H1 (cell line): Measurements from ENCODE around the gene HTD2. TPM values are rescaled to one million over a fixed set of nuclear protein-coding genes. Genes with fewer than 3 reads are reported as not detected.

Experiments
- ATF2 ChIP-seq: IDR thresholded peaks from 2 replicates; pipeline ENCODE4 v1.6.1; 2012; ENCODE audit warnings: low read length, inconsistent platforms
- NRF1 ChIP-seq: IDR thresholded peaks from 2 replicates; pipeline ENCODE4 v1.6.1; 2011; ENCODE audit warnings: mild to moderate bottlenecking, low read depth, low read length, improper control_type of control experiment
- TAF1 ChIP-seq: IDR thresholded peaks from 2 replicates; pipeline ENCODE4 v1.6.1; 2011; ENCODE audit warnings: mild to moderate bottlenecking, low read depth, low read length
- TAF7 ChIP-seq: optimal IDR thresholded peaks from 2 replicates; pipeline ENCODE3; 2011; ENCODE audit warnings: low read depth, mild to moderate bottlenecking, inconsistent platforms, low read length, moderate library complexity, borderline replicate concordance
- TEAD4 ChIP-seq: IDR thresholded peaks from 2 replicates; pipeline ENCODE4 v1.6.1; 2012; ENCODE audit warnings: low read depth, low read length, inconsistent platforms, mixed read lengths
- polyA plus RNA-seq, 7 experiments: library from polyadenylated mRNA; depleted of rRNA in 3 of 7; stranded (reverse) in 5 of 7; unstranded in 2 of 7; fragments of >200 nt in 5 of 7; fragments of 200-250 nt in 2 of 7; gene quantifications; 1 replicate in 5 of 7; 2 replicates in 1 of 7; 4 replicates in 1 of 7; pipeline versions ENCODE4 v1.2.1 to v1.2.3, GENCODE V29; 2011 to 2013; ENCODE audit warnings: missing spikeins in 2 of 7, mixed read lengths in 2 of 7
- total RNA-seq: library from RNA; stranded (reverse); fragmentation: NEBNext Ultra II Directional; extraction: Animal tissue kit (Norgen Biotek cat#: 25700); gene quantifications from 2 replicates; pipeline ENCODE4 v1.2.1, GENCODE V29; 2021
- TF ChIP-seq, protein P1 (sequence below): fragments of 300-600 bp; sonication (generic); IDR thresholded peaks from 2 replicates; pipeline ENCODE4 v1.7.1; 2012; ENCODE audit warnings: low read length, moderate library complexity, mild to moderate bottlenecking, inconsistent platforms; ENCODE audit not compliant: insufficient replicate concordance

The HTD2 gene
- total and polyA plus RNA-seq, 2 of the 8 experiments (the other 6 are each of a cell fraction or from before 2014, with no cell fraction given), result 8.8 to 10.8 TPM

DNA sequence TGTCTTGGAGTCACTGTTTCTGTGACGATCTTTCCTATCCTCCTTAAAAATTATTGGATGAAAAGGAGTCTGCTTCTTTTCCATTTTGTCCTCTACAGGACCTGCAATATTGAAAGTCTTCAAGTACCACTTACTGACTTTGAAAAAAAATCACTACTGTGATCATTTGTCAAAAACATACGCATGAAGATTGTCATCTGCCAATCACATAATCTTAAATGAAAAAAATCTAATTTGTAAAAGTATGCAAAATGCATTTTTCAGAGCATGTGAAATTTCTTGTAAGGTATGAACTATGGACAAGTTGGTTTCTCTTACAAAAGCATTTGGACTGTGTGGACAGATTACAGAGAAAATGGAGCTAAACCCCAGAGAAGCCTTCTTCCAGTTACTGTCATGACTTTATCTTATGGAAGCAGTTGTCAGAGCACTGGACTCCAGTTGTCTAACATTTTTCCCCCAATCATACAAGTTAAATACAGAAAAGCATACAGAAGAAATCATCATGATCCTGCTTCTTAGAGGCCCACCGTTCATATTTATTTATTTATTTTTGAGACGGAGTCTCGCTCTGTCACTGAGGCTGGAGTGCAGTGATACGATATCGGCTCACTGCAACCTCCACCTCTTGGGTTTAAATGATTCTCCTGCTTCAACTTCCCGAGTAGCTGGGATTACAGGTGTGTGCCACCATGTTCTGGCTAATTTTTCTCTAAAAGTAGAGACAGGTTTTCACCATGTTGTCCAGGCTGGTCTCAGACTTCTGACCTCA lies 23.0 kb downstream of the HTD2 start (continued):
- TF ChIP-seq ATF2, result no peak
- TF ChIP-seq NRF1, result no peak
- no peak for TF ChIP-seq TAF1
- TF ChIP-seq, protein P1, sequence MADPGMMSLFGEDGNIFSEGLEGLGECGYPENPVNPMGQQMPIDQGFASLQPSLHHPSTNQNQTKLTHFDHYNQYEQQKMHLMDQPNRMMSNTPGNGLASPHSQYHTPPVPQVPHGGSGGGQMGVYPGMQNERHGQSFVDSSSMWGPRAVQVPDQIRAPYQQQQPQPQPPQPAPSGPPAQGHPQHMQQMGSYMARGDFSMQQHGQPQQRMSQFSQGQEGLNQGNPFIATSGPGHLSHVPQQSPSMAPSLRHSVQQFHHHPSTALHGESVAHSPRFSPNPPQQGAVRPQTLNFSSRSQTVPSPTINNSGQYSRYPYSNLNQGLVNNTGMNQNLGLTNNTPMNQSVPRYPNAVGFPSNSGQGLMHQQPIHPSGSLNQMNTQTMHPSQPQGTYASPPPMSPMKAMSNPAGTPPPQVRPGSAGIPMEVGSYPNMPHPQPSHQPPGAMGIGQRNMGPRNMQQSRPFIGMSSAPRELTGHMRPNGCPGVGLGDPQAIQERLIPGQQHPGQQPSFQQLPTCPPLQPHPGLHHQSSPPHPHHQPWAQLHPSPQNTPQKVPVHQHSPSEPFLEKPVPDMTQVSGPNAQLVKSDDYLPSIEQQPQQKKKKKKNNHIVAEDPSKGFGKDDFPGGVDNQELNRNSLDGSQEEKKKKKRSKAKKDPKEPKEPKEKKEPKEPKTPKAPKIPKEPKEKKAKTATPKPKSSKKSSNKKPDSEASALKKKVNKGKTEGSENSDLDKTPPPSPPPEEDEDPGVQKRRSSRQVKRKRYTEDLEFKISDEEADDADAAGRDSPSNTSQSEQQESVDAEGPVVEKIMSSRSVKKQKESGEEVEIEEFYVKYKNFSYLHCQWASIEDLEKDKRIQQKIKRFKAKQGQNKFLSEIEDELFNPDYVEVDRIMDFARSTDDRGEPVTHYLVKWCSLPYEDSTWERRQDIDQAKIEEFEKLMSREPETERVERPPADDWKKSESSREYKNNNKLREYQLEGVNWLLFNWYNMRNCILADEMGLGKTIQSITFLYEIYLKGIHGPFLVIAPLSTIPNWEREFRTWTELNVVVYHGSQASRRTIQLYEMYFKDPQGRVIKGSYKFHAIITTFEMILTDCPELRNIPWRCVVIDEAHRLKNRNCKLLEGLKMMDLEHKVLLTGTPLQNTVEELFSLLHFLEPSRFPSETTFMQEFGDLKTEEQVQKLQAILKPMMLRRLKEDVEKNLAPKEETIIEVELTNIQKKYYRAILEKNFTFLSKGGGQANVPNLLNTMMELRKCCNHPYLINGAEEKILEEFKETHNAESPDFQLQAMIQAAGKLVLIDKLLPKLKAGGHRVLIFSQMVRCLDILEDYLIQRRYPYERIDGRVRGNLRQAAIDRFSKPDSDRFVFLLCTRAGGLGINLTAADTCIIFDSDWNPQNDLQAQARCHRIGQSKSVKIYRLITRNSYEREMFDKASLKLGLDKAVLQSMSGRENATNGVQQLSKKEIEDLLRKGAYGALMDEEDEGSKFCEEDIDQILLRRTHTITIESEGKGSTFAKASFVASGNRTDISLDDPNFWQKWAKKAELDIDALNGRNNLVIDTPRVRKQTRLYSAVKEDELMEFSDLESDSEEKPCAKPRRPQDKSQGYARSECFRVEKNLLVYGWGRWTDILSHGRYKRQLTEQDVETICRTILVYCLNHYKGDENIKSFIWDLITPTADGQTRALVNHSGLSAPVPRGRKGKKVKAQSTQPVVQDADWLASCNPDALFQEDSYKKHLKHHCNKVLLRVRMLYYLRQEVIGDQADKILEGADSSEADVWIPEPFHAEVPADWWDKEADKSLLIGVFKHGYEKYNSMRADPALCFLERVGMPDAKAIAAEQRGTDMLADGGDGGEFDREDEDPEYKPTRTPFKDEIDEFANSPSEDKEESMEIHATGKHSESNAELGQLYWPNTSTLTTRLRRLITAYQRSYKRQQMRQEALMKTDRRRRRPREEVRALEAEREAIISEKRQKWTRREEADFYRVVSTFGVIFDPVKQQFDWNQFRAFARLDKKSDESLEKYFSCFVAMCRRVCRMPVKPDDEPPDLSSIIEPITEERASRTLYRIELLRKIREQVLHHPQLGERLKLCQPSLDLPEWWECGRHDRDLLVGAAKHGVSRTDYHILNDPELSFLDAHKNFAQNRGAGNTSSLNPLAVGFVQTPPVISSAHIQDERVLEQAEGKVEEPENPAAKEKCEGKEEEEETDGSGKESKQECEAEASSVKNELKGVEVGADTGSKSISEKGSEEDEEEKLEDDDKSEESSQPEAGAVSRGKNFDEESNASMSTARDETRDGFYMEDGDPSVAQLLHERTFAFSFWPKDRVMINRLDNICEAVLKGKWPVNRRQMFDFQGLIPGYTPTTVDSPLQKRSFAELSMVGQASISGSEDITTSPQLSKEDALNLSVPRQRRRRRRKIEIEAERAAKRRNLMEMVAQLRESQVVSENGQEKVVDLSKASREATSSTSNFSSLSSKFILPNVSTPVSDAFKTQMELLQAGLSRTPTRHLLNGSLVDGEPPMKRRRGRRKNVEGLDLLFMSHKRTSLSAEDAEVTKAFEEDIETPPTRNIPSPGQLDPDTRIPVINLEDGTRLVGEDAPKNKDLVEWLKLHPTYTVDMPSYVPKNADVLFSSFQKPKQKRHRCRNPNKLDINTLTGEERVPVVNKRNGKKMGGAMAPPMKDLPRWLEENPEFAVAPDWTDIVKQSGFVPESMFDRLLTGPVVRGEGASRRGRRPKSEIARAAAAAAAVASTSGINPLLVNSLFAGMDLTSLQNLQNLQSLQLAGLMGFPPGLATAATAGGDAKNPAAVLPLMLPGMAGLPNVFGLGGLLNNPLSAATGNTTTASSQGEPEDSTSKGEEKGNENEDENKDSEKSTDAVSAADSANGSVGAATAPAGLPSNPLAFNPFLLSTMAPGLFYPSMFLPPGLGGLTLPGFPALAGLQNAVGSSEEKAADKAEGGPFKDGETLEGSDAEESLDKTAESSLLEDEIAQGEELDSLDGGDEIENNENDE, result no peak
- TF ChIP-seq TAF7, result no peak
- TF ChIP-seq TEAD4, result no peak
